Thyroid gland (tissue), 4 donors: ENCODE measurements around the gene DOCK8.

Experiments used
- CTCF ChIP-seq, 6 experiments: fragments of 200-600 bp in 3 of 6; fragments of 450-650 bp in 3 of 6; sonication (generic) in 3 of 6; IDR thresholded peaks; one replicate each; pipeline ENCODE4 v1.5.1; 2016 to 2019; ENCODE audit warnings: antibody characterized with exemption in 6 of 6, mild to moderate bottlenecking in 2 of 6, inconsistent platforms in 1 of 6, moderate library complexity in 1 of 6
- POLR2A ChIP-seq, 2 donors: fragments of 450-650 bp; IDR thresholded peaks; one replicate each; pipeline ENCODE4 v1.6.1; 2017; ENCODE audit warnings: antibody characterized with exemption in 2 of 2, mild to moderate bottlenecking in 2 of 2, moderate library complexity in 1 of 2

GRCh38 chr9:389159-389558, 174.5 kb downstream of the DOCK8 start:
- TF ChIP-seq CTCF (IDR thresholded peaks at IDR 0.05), result no peak
- no peak for TF ChIP-seq POLR2A (IDR thresholded peaks at IDR 0.05)
